Measurements from ENCODE around the gene TIGD2. TPM values are rescaled to one million over a fixed set of nuclear protein-coding genes. Genes with fewer than 3 reads are reported as not detected.

The TIGD2 gene
- polyA plus RNA-seq, 1 donor from 2014 or later: 5.0 TPM

DNA sequence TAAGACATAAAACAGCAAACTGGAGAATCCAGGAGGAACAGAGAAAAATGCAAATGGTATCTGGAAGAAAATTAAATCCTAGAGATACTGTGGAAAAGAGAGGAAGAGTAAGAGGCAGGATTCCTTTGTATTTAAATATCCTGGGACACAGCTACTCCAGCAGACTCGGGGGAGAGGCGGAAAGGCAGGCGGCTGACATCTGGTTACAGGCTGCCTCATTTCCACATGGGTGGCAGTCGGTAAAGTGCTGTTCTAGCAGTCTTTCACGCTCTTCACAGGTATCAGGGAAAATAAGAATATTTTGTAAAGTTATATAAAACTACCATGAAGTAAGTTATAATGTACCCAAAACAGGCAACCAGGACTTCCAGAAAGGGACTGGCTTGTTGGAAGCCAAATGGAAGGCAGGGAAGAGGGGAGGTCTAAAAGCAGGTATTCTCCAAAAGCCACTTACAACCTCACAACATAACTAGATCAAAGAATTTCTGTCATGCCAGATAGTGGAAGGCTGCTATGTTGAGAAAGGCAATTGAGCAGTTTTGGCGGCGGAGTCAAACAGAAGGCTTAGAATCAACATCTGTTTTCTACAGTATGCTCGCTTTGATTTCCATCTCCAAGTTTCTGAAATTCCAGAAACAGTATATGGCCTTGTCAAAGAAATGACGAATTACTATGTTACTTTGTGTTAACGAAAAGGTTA lies 1.3 kb upstream of the TIGD2 start:
- Mint-ChIP-seq H3K4me1 (peaks cover 17 to 26% (median 20%) of the 10 kb centered on the region in 3 donors), H3K27ac (peak overlapping the region; percentile 67 to 90 (median 89)), H3K9me3 (no peaks in the 10 kb centered on the region), H3K36me3 (no peaks in the 10 kb centered on the region), H3K4me3 (peak overlapping the region; percentile 91 to 96 (median 93)), H3K27me3 (no peaks in the 10 kb centered on the region)

DNA sequence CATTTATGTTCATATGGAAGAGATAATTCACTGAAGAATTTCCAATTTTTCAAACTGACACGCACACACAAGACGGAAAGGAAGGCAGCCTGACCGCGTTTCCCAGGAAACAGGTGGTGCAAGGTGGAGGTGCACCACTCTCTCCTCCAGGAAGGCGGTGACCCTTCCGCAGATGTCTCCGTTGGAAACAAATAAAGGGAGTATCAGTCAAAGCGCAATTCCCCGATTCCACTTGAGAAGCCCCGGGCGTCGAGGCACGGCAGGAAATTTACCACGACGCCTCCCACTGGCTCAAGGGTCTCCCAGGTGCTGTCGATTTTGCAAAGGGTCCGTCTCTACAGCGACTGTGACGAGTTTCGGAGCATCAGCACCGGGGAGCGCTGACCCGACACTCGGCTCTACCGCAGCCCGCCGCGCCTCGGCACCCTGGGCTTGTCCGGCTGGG lies 770 bp upstream of the TIGD2 start:
- Mint-ChIP-seq H3K36me3 (no peaks in the 10 kb centered on the region), H3K27ac (peak overlapping the region; percentile 67 to 90 (median 89)), H3K27me3 (no peaks in the 10 kb centered on the region), H3K9me3 (no peaks in the 10 kb centered on the region), H3K4me3 (peak overlapping the region; percentile 91 to 96 (median 93)), H3K4me1 (peaks cover 17 to 26% (median 20%) of the 10 kb centered on the region in 3 donors)

DNA sequence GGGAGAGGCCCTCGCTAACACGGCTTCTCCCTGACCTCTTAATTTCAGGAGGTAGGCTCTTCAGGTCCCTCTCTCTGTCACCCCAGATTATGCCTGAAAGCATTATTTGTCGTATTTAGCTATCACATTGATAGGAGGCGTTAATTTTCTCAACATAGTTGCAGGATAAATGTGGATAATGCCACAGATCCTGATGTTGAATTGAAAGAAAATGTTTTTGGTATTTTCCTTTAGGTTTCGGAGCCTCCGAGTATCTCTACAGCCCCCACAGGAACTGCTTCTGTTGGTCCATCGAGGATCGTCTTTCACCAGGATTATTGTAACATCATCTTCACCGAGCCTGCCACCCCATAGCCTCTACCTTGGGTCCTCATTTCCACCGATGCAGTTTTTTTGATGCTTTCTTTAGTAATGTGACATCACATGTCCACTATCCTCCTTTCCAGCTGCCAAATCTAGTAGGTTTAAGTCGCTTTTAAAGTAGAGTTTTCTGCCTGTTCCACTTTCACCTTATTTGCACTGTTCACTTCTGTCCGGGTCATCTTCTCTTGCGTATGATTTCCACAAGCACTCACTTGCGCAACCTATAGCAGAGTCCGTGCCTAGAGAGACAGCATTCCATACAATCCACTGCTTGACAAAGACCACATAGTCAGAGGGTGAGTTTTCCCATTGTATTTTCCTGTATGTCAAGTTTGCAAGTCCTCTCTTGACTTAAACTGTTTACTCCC lies 665 bp downstream of the TIGD2 start:
- Mint-ChIP-seq H3K27ac (peak overlapping the region; percentile 83 to 90 (median 83)), H3K9me3 (no peaks in the 10 kb centered on the region), H3K4me3 (peak overlapping the region; percentile 91 to 96 (median 94)), H3K36me3 (peaks cover 2% of the 10 kb centered on the region), H3K4me1 (peaks cover 17 to 26% (median 20%) of the 10 kb centered on the region in 3 donors), H3K27me3 (no peaks in the 10 kb centered on the region)

DNA sequence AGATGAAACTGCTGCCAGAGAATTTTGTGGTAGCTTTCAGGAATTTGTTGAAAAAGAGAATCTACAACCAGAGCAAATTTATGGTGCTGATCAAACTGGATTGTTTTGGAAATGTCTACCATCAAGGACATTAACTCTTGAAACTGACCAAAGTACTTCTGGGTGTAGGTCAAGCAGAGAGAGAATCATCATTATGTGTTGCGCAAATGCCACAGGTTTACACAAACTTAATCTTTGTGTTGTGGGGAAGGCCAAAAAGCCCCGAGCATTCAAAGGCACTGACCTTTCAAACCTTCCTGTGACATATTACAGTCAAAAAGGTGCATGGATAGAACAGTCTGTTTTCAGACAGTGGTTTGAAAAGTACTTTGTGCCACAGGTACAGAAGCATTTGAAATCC lies 2.1 kb downstream of the TIGD2 start:
- H3K27me3 Mint-ChIP-seq: no peaks in the 10 kb centered on the region
- H3K9me3 Mint-ChIP-seq: no peaks in the 10 kb centered on the region
- no peak overlapping the region for H3K27ac Mint-ChIP-seq
- peaks cover 17 to 26% (median 20%) of the 10 kb centered on the region in 3 donors for H3K4me1 Mint-ChIP-seq
- H3K4me3 Mint-ChIP-seq: peak overlapping the region in 1 of 4 donors; percentile 94
- peaks cover 2% of the 10 kb centered on the region for H3K36me3 Mint-ChIP-seq

DNA sequence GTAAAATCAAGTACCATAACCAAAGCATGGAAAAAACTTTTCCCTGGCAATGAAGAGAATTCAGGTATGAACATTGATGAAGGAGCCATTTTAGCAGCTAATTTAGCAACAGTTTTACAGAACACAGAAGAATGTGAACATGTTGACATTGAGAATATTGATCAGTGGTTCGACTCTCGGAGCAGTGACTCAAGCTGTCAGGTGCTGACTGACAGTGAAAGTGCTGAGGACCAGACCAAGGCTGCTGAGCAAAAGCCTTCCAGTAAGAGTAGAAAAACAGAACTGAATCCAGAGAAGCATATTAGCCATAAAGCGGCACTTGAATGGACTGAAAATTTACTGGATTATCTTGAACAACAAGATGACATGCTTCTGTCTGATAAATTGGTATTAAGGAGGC lies 2.8 kb downstream of the TIGD2 start:
- no peaks in the 10 kb centered on the region for H3K27me3 Mint-ChIP-seq
- H3K36me3 Mint-ChIP-seq: peaks cover 2% of the 10 kb centered on the region
- H3K4me3 Mint-ChIP-seq: peak overlapping the region in 1 of 4 donors; percentile 74
- peak overlapping the region in 1 of 3 donors; percentile 67 for H3K27ac Mint-ChIP-seq
- H3K9me3 Mint-ChIP-seq: no peaks in the 10 kb centered on the region
- peaks cover 17 to 26% (median 20%) of the 10 kb centered on the region in 3 donors for H3K4me1 Mint-ChIP-seq

DNA sequence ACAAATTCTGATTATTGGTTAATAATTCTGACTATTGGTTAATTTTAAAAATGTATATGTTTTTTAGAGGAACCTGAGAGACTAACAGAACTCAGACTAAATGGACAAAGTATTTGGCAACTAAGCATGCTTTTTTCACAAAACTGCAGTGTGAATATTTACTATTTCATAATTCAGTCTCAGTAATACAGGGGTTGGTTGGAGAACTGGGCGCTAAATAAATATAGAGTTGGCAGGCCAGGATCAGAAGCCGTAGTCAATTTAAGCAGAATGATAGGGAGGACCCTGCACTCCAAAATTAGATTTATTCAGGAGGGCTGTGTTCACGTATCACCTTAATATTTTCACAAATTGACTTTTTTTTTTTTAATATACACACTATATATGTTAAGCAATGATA lies 5.8 kb downstream of the TIGD2 start:
- Mint-ChIP-seq H3K4me1 (peaks cover 6 to 13% (median 7%) of the 10 kb centered on the region in 3 donors), H3K4me3 (no peak overlapping the region), H3K9me3 (no peaks in the 10 kb centered on the region), H3K36me3 (peaks cover 2% of the 10 kb centered on the region), H3K27ac (no peak overlapping the region), H3K27me3 (no peaks in the 10 kb centered on the region)

DNA sequence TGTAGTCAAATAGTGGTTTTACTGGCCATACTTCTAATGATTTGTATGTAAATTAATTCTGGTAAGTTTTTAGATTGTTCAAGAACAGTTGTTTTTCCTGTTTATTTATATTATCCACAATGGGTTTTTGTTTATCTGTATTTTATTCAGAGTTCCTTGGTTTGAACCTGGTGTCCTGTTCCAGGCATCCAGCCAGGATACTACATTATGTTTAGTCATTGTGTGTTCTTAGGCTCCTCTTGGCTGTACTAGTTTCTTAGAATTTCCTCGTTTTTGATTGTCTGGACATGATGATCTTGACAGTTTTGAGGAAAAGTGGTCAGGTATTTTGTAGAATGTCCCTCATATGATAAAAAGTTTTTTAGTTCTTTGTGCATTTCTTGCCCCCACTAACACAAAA lies 7.8 kb downstream of the TIGD2 start:
- Mint-ChIP-seq H3K4me3 (no peak overlapping the region), H3K9me3 (no peaks in the 10 kb centered on the region), H3K36me3 (peaks cover 2% of the 10 kb centered on the region), H3K27me3 (no peaks in the 10 kb centered on the region), H3K4me1 (peaks cover 0 to 1% (median under 1%) of the 10 kb centered on the region in 3 donors), H3K27ac (no peak overlapping the region)

DNA sequence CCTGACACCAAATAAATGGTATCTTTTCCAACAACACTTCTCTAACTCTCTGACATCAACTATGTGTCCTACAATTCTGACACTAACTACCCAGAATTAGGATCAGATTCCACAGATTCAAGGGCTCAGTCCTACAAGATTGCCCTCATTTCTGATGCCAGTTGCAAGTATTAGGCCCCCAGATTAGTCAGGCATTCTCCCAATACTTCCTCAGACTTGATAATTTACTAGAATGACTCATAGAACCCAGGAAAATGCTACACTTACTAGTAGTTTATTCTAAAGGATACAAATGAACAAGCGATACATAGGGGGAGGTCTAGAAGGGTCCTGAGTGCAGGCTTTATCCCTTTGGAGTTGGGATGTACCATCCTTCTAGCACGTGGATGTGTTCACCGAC lies 8.5 kb downstream of the TIGD2 start:
- H3K27ac Mint-ChIP-seq: no peak overlapping the region
- no peaks in the 10 kb centered on the region for H3K27me3 Mint-ChIP-seq
- H3K36me3 Mint-ChIP-seq: peaks cover 2% of the 10 kb centered on the region
- no peaks in the 10 kb centered on the region for H3K4me1 Mint-ChIP-seq
- H3K9me3 Mint-ChIP-seq: no peaks in the 10 kb centered on the region
- no peak overlapping the region for H3K4me3 Mint-ChIP-seq

DNA sequence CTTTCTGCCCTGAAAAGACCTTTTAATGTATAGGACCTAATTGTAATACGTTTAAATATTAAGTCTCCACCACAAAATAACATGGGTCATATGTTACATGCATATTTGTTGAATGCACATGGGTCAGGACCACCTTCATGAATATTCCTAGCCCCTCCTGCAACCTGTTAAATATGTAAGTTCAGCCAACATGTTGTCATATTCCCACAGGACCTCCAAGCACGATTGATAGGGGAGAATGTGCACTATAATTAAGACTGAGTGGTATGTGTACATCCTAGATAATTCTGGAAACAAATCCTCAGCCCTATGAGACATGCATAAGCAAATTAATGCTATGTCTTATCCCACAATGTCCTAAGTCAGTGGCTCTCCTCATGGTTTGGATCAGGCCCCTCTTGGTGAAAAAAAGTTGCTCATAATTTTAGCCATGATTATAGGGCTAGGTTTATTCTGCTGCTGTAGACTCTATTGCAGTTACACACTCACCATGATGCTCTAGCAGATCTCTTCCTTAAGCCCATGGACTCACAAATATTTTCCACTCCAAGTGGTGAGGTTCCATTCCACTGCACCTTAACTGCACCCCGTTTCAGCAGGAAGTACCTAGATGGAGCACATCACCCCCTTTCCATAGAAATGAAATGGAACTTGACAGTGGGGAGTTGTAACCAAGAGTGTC lies 10.2 kb downstream of the TIGD2 start:
- no peak overlapping the region for H3K27ac Mint-ChIP-seq
- no peaks in the 10 kb centered on the region for H3K4me1 Mint-ChIP-seq
- H3K36me3 Mint-ChIP-seq: peaks cover under 1% of the 10 kb centered on the region
- no peak overlapping the region for H3K4me3 Mint-ChIP-seq
- no peaks in the 10 kb centered on the region for H3K9me3 Mint-ChIP-seq
- H3K27me3 Mint-ChIP-seq: no peaks in the 10 kb centered on the region

DNA sequence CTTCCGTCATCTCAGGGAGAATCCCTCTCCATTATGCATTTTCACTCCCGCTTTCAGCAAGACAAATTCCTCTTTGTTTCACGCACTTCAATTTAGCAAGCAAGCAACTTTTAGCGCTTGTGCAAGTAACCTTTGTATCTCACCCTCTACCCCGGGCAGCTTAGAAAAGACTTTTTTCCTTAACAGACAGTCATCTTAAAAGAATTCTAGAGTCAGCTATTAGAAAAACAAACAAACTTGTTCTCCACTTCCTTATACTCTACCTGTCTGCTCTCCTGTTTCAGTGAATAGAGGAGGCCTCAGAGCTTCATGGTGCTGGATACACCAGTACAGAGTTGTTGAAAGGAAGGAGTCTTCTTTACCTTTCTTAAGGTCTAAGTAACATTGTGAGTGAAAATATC lies 12.1 kb downstream of the TIGD2 start:
- no peaks in the 10 kb centered on the region for H3K9me3 Mint-ChIP-seq
- no peaks in the 10 kb centered on the region for H3K4me1 Mint-ChIP-seq
- peaks cover 4% of the 10 kb centered on the region for H3K36me3 Mint-ChIP-seq
- H3K27me3 Mint-ChIP-seq: no peaks in the 10 kb centered on the region
- H3K4me3 Mint-ChIP-seq: no peak overlapping the region
- H3K27ac Mint-ChIP-seq: no peak overlapping the region

DNA sequence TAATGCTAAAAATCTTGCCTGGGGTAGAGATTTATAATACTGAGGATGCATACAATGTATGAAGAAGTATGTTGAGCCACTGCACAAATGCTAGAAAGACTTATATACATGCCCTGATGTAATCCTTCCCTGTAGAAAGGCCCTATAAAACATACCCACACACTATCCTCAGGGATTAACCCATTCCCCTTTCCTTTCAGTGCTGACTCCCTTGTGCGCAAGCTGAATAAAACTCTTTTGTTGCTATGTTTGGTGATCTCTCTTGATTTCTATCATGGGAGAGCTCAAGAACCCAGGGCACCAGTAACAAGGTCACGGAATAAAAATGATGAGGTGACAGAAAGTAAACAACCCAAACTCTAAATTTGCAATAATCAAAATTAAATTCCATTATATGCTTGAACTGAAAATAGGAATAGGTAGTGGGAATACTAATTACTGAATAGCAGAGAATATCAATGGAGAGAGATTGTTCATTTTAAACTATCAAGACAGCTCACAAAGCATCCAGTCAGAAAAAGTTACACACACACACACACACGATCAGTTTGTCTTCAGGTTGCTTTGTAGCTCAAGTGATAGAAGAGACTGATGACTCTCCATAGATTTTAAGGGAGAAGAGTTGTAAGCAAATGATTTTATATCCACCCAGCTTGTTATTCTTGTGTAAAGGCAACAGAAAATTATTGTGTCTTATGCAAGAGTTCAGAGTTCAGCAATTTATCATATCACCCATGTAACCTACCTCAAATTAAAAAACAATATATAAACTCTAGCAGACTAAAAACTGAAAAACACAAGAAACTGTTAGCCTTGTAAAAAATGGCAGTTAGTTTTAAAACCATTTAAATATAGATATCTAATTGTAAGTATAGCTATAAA lies 14.8 kb downstream of the TIGD2 start:
- Mint-ChIP-seq H3K4me3 (no peak overlapping the region), H3K4me1 (no peaks in the 10 kb centered on the region), H3K27ac (no peak overlapping the region), H3K27me3 (no peaks in the 10 kb centered on the region), H3K36me3 (peaks cover 4% of the 10 kb centered on the region), H3K9me3 (no peaks in the 10 kb centered on the region)

DNA sequence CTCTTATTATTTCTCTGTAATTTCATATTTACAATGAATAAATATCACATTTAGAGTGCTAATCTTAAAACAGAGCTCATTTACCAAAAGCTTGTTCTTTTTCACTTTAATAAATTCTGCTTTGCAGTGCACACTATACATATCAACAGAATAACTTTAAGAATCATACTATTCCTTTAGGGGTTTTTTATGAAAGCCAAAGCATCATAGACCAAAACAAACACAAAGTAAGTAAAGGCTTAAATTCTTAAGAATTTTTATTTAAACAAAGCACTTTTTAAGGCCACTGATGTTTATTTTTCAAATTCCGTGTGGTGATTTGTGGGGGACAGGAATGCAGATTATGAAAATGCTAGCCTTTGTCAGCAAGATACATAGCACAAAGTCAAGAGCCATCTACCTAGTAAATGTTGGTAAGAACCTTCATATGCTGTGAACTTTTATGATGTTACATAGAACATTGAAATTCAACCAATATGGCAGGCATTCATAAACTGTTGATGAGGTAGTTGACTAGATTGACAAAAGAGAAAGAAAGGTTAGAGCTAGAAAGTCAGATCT lies 17.8 kb downstream of the TIGD2 start:
- no peaks in the 10 kb centered on the region for H3K9me3 Mint-ChIP-seq
- no peaks in the 10 kb centered on the region for H3K27me3 Mint-ChIP-seq
- H3K27ac Mint-ChIP-seq: no peak overlapping the region
- no peak overlapping the region for H3K4me3 Mint-ChIP-seq
- H3K4me1 Mint-ChIP-seq: no peaks in the 10 kb centered on the region
- H3K36me3 Mint-ChIP-seq: peaks cover 4% of the 10 kb centered on the region

DNA sequence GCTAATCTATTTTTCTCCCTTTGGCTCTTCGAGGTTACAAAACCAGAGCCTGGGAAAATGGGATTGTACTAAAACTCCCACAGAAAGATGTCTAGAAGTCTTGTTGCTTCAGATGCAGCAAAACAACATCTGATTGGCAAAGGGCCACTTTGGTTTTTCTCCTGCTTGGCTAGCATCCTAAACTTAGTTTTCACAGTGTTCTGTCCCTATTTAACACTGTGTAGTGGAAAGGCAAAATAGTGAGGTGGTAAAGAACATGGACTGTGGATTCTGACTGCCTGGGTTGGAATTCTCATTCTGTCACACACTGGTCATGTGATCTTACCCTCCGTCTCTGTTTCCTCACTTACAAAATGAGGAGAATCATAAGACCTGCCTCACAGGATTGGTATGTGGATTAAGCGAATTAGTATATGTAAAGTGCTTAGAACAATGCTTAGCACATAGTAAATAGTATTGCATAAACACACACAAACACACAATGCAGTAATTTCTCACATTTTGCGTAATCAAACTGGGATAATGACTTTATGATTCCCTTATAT lies 23.5 kb downstream of the TIGD2 start:
- Mint-ChIP-seq H3K4me3 (no peak overlapping the region), H3K27me3 (no peaks in the 10 kb centered on the region), H3K9me3 (no peaks in the 10 kb centered on the region), H3K4me1 (no peaks in the 10 kb centered on the region), H3K27ac (no peak overlapping the region), H3K36me3 (no peaks in the 10 kb centered on the region)

DNA sequence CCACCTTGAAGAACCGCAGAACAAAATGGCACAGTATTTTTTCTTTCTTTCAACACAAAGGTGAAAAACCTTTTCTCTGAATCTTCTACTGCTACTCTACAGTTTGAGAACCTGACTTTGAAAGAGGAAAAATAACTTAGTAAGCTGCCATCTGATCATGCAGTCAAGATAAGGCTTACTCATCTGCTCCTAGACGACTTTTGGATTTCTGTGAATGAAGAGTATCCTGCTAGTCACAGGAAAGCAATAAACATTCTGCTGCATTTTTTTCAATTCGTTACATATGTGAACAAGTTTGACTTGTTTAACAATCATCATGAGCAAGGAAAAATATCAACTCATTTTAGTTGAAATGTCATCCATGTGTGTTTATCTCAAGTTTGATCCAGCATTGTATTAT lies 25.2 kb downstream of the TIGD2 start:
- Mint-ChIP-seq H3K4me1 (no peaks in the 10 kb centered on the region), H3K9me3 (no peaks in the 10 kb centered on the region), H3K27ac (no peak overlapping the region), H3K36me3 (no peaks in the 10 kb centered on the region), H3K27me3 (peaks cover 2% of the 10 kb centered on the region), H3K4me3 (no peak overlapping the region)
